NK-92 treated with Interleukin-12 subunit alpha and Interleukin-12 subunit beta, amount 100 ng/mL, for 24 hours (cell line): ENCODE measurements around the gene SNAP23.

Experiments
- DNase-seq: peaks from one replicate; lab custom pipeline; 2025; lab: John Stamatoyannopoulos, UW

Gene SNAP23

GRCh38 chr15:42495361-42496212 lies at the start of gene SNAP23:
Gene SNAP23 (plus strand): TSS chr15:42495634. CDS start chr15:42511847, 16,213 bp downstream.
- DNase-seq = peak; percentile 88

GRCh38 chr15:42447599-42447998 lies 47.8 kb upstream of the SNAP23 start:
- no peak for DNase-seq

GRCh38 chr15:42448281-42448680 lies 47.2 kb upstream of the SNAP23 start:
- no peak for DNase-seq

GRCh38 chr15:42449770-42450424 lies 45.5 kb upstream of the SNAP23 start:
- no peak for DNase-seq

DNA sequence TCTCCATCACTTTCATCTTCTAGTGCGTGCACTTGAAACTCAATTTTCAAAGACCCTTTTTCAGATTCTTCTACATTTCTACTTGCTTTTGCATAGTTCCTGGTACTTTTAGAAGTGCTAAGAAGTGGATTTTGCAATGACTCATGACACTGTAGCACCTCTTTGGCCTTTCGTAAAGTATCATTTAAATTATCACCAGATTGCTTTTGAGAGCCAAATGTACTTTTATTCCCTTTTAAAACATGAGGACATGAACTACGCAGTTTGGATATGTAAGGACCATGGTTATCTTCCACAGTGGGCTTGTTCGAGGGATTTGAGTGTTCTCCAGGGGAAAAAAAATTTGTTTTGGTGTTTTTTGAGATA lies 45.0 kb upstream of the SNAP23 start:
- DNase-seq = no peak

DNA sequence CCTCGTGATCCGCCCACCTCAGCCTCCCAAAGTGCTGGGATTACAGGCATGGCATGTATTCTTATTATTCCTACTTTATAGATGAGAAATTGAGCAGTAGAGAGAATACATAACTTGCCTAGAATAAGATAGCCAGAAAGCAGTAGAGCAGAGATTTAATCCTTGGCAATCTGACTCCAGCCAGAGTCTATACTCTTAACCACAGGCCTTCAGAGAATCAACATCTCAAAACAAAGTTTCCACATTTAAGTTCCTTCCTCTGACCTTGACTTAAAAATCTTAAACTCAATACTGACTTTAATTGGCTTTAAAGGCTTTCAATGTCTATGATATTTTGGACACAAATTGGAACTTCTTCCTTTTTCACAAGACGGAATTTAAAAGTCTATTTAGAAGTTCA lies 41.6 kb upstream of the SNAP23 start:
- DNase-seq = no peak

- no peak for DNase-seq
These were observed 38.9 kb upstream of the SNAP23 start for GRCh38 chr15:42456531-42456930.

DNA sequence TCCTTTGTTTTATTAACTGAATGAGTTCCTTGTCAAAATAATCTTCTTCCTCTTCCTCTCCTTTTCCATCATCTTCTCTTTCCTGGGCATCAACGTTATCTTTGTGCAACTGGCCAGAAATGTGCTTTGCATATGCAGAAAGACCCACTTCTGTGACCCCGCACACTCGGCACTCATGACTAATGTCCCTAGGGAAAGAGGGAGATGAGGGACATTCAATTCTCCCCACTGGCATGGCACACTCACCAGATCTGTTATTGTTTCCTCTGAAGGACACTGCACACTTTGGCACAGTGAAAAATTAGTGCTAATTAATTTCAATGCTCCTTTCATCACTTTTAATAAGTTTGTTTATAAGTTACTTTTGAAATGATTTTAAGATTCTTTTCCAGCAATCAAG lies 38.5 kb upstream of the SNAP23 start:
- DNase-seq = no peak

DNA sequence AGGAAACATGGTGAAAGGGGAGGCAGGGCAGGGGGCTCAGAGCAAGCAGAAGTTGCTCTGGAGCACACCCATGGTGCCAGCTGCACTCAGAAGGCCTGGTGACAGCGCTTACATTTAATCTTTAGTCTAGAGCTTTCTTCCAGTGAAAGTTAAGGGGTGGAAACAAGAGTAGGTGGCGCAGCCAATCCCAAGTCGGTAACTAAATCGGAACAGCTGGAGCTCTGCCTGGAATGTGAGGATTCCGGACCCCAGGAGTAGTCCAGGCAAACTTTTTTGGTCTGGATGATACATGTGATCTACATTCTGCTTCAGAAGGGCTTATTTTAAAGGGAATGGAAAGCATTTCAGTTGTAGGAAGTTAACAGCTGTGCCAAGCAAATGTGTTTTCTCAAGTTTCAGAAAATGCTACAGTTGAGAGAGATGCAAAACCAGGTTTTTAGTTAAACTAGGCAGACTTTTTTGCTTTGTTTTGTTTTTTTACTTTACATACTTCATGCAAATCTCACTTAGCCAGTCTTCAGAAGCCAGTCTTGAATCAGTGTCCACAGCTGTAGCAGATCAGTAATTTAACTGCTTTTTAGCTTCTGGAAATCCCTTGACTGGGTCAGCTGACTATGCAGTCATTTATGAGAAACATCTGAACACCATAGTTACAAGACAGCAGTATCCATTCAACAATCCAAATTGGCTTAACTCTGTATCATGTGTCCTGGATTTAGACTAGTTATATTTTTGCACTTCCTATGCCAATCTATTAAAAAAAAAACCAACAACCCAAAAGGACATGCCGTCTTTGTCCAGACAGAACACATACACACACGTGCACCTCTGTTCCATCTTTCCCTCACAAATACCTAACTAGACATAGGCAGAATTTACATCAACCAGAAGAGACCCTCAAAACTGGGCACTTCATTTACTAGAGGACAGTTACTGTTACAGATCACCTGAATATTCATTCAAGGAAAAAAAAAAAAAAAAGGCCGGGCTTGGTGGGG lies 37.7 kb upstream of the SNAP23 start:
- DNase-seq = no peak

- DNase-seq = no peak
These were observed 34.2 kb upstream of the SNAP23 start for GRCh38 chr15:42461261-42461660.

GRCh38 chr15:42465520-42466259 lies 29.7 kb upstream of the SNAP23 start:
- no peak for DNase-seq

DNA sequence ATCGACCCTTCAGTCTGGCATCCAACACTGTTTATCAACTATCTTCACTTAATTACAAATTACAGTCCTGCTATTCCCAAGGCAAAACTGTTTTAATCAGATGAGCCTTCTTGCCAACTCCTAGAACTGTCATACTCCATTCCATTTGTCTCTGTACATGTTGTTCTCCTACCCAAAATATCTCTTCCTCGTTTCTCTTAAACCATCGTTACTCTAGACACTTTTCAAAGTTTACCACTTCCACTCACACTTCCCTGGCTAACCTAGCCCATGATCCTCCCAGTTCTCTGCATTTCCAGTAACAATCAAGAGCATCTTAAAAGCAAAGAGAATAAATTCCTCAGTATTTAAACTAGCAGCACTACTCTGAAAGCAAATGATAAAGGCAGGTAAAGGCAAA lies 24.4 kb upstream of the SNAP23 start:
- DNase-seq = no peak

DNA sequence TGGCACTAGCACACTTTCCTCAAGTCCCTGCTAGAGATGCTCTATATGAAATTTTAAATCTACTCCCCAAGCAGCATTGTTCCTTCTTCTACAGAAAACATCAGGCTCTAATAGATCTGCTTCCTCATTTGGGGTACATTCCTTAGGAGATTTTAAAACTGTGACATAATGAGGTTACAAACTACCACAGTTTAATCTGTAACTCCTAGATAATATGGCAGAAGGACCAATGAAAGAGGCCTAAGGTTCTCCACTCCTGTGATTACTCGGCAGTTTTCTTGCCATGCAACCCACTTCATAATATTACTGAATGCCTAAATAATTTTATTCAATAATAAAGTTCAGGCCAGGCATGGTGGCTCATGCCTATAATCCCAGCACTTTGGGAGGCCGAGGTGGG lies 20.6 kb upstream of the SNAP23 start:
- no peak for DNase-seq

- DNase-seq = no peak
These were observed 12.7 kb upstream of the SNAP23 start for GRCh38 chr15:42482701-42483100.

DNA sequence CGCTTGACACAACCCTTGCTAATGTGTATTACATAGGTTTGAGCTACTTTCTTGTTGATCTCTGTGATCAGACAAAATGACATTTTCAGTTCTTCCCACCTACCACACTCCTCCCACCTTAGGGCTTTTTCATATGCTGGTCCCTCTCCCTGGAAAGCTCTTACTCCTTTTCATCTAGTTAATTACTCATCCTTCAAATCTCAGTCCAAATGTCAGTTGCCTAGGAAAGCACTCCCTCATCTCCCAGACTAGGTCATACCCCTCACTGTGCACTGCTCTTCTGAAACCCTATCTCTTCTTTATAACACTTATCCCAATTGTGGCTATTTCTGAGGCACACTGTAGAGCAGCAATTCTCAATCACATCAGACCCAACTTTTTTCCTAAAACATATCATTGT lies 11.8 kb upstream of the SNAP23 start:
- DNase-seq = no peak

DNA sequence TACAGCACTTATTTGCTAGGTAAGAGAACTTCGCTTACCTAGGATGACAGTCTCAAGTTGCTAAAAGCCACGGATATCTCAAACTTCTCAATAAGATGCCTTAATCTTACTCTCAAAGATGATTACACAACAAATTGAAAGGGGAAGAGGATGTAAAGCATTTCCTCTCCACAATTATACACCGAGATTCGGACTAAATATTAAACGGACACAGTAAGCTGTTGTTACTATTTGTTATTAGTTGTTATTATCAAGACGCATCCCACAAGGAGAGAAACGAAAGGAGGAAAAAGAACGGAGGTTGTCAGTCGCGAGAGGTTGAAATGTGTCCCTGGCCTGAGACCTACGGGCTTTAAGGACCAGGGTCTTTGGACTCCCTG lies 5.2 kb upstream of the SNAP23 start:
- DNase-seq = no peak

GRCh38 chr15:42490671-42491538 lies 4.5 kb upstream of the SNAP23 start, which contains the start of gene ZNF106:
Gene ZNF106 (minus strand): TSS chr15:42491141. CDS start chr15:42472289, 18,852 bp downstream.
- peak; percentile 85 for DNase-seq

GRCh38 chr15:42491539-42492225 lies 3.8 kb upstream of the SNAP23 start:
- no peak for DNase-seq

DNA sequence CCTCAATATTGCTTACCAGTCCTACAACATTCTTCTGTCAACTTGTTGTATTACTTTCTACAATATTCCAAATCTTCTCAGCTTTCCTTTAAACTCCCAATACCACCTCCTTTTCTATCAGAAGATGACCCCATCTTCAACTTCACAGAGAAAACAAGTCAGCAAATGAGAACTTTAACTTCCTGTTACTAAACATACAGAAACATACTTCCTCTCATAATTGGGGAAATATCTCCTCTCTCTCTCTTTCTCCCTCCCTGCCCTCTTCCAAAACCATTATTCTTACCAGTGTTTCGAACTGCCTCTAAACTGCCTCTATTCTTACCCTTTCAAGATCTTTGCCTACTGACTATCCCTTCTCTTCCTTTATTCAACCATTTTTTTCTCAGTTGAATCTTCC lies 1.8 kb upstream of the SNAP23 start:
- DNase-seq = no peak

GRCh38 chr15:42494998-42495360 lies 455 bp upstream of the SNAP23 start:
- no peak for DNase-seq
